Stimulated activated naive CD8-positive, alpha-beta T cell treated with anti-CD3 and anti-CD28 coated beads, Interleukin-15, amount 100 ng/mL, for 72 hours (primary cell): Measurements from ENCODE around the gene RPS8.
A peak's percentile ranks its signal among the peaks of the same experiment; 100 is the strongest.
"Not testable (repeated sequence)": the region's sequence is repeated elsewhere in the genome, so short reads cannot be mapped to it uniquely, and the experiment has no call there.

Experiments
- ATAC-seq: fragments of 150-1000 bp; cut with Tn5 transposase; 2 replicates; pipeline ENCODE4 v1.10.0; 2021; ENCODE audit warnings: mild to moderate bottlenecking, moderate library complexity
- DNase-seq, 2 donors: peaks; one replicate each; pipeline ENCODE4 v3.0.0; 2021 to 2022
- H3K27ac Mint-ChIP-seq, 2 donors: one replicate each; pipeline ENCODE4 v1.8.0; 2022; ENCODE audit warnings: mild to moderate bottlenecking in 2 of 2, mixed read lengths in 2 of 2, moderate library complexity in 2 of 2
- H3K27me3 Mint-ChIP-seq: one replicate; pipeline ENCODE4 v1.8.0; 2022; ENCODE audit warnings: mixed read lengths
- H3K4me1 Mint-ChIP-seq: one replicate; pipeline ENCODE4 v1.8.0; 2022; ENCODE audit warnings: mild to moderate bottlenecking, mixed read lengths
- H3K4me3 Mint-ChIP-seq, 2 donors: one replicate each; pipeline ENCODE4 v1.8.0; 2022; ENCODE audit warnings: mild to moderate bottlenecking in 2 of 2, mixed read lengths in 2 of 2, moderate library complexity in 1 of 2
- H3K9me3 Mint-ChIP-seq, 2 donors: one replicate each; pipeline ENCODE4 v1.8.0; 2022; ENCODE audit warnings: mixed read lengths in 2 of 2

Gene RPS8

DNA sequence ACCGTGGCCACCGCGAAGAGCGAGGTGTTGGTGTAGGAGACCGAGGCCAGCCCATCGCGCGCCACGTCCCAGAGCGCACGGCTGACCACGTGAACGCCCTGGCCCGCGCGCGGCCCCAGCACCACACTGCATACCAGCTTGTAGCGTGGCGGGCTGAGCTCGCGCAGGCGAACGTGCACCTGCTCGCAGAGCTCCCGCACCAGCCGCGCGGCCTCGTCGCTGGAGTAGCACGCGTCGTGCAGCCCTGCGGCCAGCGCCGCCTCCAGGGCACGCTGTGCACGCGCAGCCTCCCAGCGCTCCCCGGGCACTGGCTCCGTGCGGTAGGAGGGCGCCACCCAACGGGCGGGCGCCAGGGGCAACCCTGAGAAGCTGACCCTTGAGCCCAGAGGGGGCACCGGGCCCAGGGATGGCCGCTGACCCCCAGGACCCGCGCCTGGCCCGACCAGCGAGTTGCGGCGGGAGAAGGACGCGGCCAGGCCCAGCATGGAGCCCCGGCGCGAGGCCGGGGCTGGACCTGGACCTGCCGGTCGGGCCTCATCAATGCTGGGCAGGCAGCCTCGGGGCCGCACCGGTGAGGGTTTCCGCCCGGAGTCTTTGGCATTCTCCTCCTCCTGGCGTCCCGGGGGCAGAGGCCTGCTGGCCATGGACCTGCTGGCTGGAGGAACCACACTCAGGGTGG, 30.8 kb downstream of the RPS8 start:
- peak overlapping the region in 1 of 2 donors; percentile 99 for H3K27ac Mint-ChIP-seq
- H3K4me3 Mint-ChIP-seq = peak overlapping the region in 1 of 2 donors; percentile 55

DNA sequence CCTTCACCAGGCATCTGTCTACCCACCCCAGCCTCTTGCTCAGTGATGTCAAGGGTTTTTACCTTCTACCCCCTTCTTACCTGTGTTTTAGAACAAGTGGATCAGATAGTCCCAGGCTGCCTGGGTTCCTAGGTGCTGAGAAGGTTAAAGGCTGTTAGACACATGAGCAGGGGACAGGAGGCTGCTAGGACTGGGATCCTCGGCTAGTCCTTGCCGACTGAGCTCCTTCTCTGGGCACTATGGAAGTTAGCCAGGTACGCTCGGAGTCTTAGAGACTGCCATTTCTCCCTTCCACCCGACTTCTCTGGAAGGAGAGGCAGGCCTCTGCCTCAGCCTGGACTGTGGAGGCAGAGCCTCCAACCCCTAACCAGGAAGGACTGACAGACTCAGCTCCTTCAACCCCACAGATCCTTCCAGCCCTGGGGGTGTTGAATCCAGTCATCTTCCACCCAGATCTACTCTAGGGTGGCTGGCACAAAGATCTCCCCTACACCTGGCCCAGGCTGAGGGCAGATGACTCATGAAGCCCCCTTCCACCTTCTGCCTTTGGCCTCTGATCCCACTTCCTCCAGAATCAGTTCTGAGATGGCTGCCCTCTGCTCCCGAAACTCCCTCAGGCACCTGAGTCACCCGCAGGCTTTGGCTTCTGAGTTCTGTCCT, 31.5 kb downstream of the RPS8 start, which contains the start of gene DYNLT4:
Gene DYNLT4 (minus strand): TSS at position 648 of the 660 bp plus-strand sequence. CDS start 683 bp downstream, outside the sequence.
- Mint-ChIP-seq H3K4me3 (peak within 1 kb of the TSS; percentile 51 to 88), H3K27me3 (no peaks in the 10 kb centered on the region), H3K4me1 (peaks cover 94% of the 10 kb centered on the region), H3K27ac (peak within 1 kb of the TSS; percentile 98 to 99), H3K9me3 (no peaks in the 10 kb centered on the region)
- DNase-seq (no peak), ATAC-seq (peak; percentile 3)

More for the DNA sequence above, 30.8 kb downstream of the RPS8 start:
- H3K4me1 Mint-ChIP-seq = peaks cover 90% of the 10 kb centered on the region
- no peaks in the 10 kb centered on the region for H3K27me3 Mint-ChIP-seq
- no peaks in the 10 kb centered on the region for H3K9me3 Mint-ChIP-seq
- DNase-seq (no peak), ATAC-seq (no peak)

DNA sequence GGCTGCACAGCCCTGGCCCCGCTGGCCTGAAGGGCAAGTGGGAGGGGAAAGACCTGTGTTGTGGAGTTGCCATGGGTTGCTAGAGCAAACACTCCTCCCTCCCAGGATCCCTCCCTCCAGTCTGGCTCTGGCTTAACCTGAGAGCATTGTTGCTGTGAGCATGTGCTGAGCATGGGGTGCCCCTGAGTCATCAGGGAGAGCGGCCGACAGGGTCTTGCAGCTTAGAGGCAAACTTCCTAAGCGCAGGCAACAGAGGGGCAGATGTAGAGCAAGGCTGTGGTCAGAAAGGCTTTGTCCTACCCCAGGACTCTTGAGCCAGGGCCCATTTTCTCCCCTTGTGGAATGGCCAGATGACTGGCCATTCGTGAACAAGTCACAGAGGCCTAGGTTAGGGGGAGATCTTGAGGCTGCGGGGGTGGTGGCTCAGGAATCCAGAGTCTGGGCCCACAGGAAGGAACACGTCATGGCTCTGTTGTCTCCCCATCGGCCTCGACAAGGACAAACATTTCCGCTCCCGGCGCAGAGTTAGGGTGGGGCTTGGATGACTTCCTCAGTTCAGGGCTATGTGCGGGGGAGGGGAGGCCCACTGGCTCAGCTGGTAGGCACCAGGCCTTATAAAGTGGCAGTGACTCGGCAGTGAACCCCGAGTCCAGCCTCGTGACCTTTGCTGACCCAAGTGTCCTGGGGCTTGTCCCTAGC, 32.2 kb downstream of the RPS8 start:
- Mint-ChIP-seq H3K9me3 (no peaks in the 10 kb centered on the region), H3K4me3 (peak overlapping the region; percentile 51 to 88), H3K4me1 (peaks cover 94% of the 10 kb centered on the region)

DNA sequence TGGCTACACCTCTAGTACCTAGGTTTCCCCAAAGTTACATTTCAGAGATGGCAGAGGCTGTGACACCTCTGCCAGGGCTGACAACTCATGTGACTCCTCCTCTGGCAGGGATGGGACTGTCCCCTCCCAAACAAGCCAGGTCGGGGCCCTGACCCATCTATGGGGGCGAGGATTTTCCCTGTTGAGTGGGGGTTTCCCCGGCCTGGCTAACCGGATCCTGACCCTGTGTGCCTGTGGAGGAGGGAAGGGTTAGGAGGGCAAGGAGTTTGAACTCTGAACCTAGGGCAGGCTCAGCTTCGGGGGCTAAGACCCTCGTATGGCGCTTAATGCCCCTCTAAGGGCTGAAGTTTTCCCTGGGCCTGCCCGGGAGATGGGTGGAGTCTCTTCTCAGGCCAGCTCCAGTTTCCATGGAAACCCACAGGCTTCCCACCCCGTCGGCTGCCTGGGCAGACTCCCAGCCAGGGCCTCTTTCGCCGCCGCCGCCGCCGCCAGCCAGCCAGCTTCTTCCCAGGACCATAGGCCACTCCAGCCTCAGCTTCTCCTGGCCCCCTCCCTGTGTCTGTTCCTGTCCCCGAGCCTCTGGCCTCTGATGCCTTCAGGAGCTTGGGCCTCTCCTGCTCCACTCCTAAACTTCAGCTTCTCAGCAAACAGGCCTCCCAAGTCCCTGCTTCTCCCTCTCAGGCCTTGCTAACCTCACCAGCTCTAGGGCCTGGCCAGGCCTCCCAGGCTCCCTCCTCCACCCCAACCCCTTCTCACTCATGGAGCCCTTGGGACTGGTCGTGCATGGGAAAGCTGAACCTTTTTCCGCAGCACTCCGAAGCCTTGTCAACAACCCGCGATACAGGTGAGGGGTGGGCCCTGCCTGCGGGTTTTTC, 33.0 kb downstream of the RPS8 start, which contains the start of gene BTBD19:
Gene BTBD19 (plus strand): TSS at position 461 of the 875 bp plus-strand sequence. CDS start 298 bp downstream, at position 759.
- Mint-ChIP-seq H3K4me3 (peak within 1 kb of the TSS; percentile 51 to 88), H3K4me1 (peaks cover 94% of the 10 kb centered on the region), H3K9me3 (no peaks in the 10 kb centered on the region), H3K27me3 (no peaks in the 10 kb centered on the region), H3K27ac (peak within 1 kb of the TSS; percentile 98 to 99)
- ATAC-seq (peak; percentile 69), DNase-seq (peak; percentile 47 to 53)

More for the DNA sequence above, 32.2 kb downstream of the RPS8 start:
- Mint-ChIP-seq H3K27me3 (no peaks in the 10 kb centered on the region), H3K27ac (peak overlapping the region; percentile 98 to 99)
- ATAC-seq (peak; percentile 70), DNase-seq (peak; percentile 81 to 93)

DNA sequence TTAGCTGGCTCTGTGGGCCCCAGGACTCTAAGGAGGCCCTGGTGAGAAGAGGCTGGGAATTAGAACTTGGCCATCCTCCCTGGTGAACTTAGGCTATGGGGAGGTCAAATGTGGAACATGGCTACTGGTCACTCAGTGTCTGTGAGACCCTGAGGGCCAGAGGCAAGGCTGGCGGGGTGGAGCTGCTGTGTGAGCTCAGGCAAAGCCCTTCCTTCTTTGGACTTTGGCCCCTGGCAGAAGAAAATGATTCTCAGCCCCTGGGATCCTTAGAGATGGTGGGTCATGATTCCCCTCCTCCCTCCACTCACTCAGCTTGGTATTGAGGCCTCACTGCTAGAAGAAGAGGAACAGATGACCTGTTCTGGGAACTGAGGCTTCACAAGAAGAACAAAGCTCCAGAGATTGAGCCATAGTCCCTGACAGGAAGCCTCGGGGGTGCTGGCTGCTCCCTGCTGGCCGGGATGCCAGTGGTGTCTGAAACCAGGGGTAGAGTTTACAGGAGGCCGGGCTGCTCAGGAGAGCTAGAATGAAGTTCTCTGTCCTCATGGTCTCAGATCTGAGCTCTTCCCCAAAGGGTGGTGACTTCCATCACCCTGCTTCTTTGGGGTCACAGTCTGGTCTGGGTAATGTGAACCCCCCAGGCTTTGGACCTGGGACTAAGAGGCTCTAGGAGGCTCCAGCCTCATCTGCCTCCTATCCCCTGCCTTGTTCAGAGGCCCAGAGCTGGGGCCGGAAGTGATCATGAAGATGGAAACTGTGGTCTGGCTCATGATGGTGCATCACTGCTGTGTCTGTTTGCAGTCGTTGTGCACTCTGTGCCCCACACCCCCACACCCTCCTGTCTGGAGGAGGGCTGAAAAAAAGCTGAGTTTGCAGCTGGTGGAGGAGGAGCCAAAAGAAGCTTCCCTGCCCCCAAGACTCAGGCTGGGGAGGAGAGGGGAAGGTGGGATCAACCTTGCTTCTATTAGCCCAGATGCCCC, 33.9 kb downstream of the RPS8 start:
- Mint-ChIP-seq H3K4me3 (peak overlapping the region; percentile 51 to 88), H3K27ac (peak overlapping the region; percentile 98 to 99), H3K9me3 (no peaks in the 10 kb centered on the region), H3K4me1 (peaks cover 94% of the 10 kb centered on the region), H3K27me3 (no peaks in the 10 kb centered on the region)
- DNase-seq (peak; percentile 82 to 92), ATAC-seq (peak; percentile 76)

DNA sequence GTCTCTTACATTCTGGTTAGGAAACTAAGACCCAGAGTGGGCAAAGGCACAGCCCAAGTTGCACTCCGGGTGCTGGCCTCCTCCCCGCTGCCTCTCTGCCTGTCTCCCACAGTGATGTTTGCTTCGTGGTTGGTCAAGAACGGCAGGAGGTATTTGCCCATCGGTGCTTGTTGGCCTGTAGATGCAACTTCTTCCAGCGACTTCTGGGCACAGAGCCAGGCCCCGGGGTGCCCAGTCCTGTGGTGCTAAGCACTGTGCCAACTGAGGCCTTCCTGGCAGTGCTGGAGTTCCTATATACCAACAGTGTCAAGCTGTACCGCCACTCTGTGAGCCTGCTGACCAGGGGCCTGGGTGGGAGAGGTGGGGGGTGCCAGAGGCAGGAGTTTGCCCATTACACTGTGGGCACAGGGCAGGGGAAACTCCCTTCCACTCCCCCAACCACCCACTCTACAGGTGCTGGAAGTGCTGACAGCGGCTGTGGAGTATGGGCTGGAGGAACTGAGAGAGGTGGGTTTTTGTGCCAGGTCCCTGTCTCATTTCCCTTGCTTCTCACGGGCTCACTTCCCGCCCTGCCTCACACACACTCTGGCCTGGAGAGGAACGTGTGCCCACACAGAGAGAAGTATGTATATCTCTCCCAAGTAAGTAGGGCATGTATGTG, 34.9 kb downstream of the RPS8 start:
- H3K27ac Mint-ChIP-seq = peak overlapping the region in 1 of 2 donors; percentile 98
- DNase-seq (no peak), ATAC-seq (no peak)
- H3K4me3 Mint-ChIP-seq = peak overlapping the region; percentile 51 to 88
- H3K27me3 Mint-ChIP-seq = no peaks in the 10 kb centered on the region
- peaks cover 94% of the 10 kb centered on the region for H3K4me1 Mint-ChIP-seq
- H3K9me3 Mint-ChIP-seq = no peaks in the 10 kb centered on the region

DNA sequence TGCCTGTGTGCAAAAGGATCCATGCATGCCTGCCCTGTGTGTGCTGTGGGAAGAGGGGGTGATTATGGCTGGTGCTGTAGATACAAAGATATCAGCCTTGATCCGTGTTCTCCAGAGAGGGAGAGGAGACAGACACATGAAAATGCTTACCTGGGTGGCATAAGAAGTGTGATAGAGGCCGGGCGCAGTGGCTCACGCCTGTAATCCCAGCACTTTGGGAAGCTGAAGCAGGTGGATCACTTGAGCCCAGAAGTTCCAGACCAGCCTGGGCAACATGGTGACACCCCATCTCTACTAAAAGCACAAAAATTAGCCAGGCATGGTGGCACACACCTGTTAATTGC, 35.4 kb downstream of the RPS8 start:
- peak overlapping the region in 1 of 2 donors; percentile 8 for H3K27ac Mint-ChIP-seq
- not testable (repeated sequence) for ATAC-seq, DNase-seq, H3K9me3 Mint-ChIP-seq, H3K27me3 Mint-ChIP-seq
- H3K4me1 Mint-ChIP-seq = peaks cover 94% of the 10 kb centered on the region
- H3K4me3 Mint-ChIP-seq = peak overlapping the region; percentile 51 to 88

DNA sequence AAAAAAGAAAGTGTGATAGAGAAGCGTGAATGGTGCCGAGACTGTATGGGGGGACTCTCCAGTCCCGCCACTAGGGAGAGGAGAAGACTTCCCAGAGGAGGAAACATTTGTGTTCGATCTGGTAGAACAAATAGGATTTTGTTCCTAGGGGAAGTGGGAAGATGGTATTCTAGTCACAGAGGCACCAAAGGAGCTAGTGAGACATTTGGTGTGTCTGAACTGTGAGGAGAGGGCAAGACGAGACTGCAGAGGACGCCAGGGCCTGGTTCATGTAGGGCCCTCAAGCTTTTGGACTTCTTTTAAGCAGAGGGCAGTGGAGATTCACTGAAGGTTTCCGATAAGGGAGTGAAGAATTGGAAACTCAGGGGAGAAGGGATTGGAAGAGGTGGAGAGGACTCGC, 35.9 kb downstream of the RPS8 start:
- ATAC-seq (no peak), DNase-seq (no peak)
- Mint-ChIP-seq H3K27me3 (no peaks in the 10 kb centered on the region), H3K4me1 (peaks cover 93% of the 10 kb centered on the region), H3K27ac (peak overlapping the region; percentile 55 to 57), H3K9me3 (no peaks in the 10 kb centered on the region), H3K4me3 (peak overlapping the region; percentile 51 to 88)

DNA sequence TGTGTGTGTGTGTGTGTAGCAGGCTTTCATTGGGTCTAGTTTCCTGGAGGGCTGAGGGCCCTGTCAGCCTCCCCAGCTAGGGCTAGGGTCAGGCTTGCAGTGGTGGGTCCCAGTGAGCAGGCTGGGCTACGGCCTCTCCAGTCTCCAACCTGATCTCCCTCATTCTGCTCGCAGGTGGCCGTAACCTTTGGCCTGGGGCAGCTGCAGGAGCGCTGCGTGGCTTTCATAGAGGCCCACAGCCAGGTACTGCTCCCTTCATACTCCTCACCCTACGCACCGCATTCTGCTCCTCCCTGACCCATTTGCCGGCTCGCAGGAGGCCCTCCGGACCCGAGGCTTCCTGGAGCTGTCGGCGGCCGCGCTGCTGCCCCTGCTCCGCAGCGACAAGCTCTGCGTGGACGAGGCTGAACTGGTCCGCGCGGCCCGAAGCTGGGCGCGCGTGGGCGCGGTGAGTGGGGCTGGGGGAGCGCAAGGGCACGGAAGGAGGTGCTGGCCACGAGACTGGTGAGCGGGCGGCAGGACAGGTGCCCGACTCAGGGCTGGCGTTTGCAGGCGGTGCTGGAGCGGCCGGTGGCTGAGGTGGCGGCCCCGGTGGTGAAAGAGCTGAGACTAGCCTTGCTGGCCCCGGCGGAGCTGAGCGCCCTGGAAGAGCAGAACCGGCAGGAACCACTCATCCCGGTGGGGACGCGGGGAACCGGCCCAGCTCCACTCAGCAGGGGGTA, 37.6 kb downstream of the RPS8 start:
- Mint-ChIP-seq H3K27ac (peak overlapping the region in 1 of 2 donors; percentile 62), H3K27me3 (no peaks in the 10 kb centered on the region), H3K4me1 (peaks cover 85% of the 10 kb centered on the region), H3K4me3 (peak overlapping the region; percentile 87 to 95), H3K9me3 (no peaks in the 10 kb centered on the region)
- DNase-seq (no peak), ATAC-seq (no peak)

DNA sequence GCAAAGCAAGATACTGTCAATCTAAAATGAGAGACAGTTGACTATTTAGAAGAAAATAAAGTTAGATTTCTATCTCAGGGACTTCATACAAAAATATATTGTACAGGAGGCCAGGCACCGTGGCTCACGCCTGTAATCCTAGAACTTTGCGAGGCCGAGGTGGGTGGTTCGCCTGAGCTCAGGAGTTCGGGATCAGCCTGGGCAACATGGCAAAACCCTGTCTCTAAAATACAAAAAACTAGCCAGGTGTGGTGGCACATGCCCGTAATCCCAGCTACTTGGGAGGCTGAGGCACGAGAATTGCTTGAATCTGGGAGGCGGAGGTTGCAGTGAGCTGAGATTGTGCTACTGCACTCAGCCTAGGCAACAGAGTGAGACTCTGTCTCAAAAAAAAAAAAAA, 40.6 kb downstream of the RPS8 start:
- not testable (repeated sequence) for ATAC-seq, H3K27me3 Mint-ChIP-seq, H3K4me3 Mint-ChIP-seq, H3K9me3 Mint-ChIP-seq, DNase-seq
- Mint-ChIP-seq H3K27ac (peak overlapping the region in 1 of 2 donors; percentile 58), H3K4me1 (peaks cover 85% of the 10 kb centered on the region)

DNA sequence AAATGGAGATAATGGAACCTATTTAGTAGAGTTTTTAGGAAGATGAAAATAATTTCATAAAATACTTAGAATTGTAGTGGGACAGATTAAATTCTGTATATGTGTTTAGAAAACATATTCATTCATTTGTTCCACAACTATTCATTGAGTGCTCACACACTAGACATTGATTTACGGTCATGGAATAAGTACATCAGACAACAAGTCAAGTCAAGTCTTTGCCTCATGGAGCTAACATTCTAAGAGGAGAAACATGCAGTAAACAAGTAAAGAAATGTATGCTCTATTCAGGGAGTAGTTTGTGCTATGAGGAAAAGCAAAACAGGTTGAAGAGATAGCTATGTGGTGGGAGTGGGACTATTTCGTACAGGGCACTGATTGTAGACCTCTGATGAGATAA, 42.0 kb downstream of the RPS8 start:
- no peaks in the 10 kb centered on the region for H3K9me3 Mint-ChIP-seq
- H3K27ac Mint-ChIP-seq = no peak overlapping the region
- H3K4me1 Mint-ChIP-seq = peaks cover 79% of the 10 kb centered on the region
- DNase-seq (no peak), ATAC-seq (no peak)
- no peaks in the 10 kb centered on the region for H3K27me3 Mint-ChIP-seq
- peak overlapping the region in 1 of 2 donors; percentile 42 for H3K4me3 Mint-ChIP-seq

DNA sequence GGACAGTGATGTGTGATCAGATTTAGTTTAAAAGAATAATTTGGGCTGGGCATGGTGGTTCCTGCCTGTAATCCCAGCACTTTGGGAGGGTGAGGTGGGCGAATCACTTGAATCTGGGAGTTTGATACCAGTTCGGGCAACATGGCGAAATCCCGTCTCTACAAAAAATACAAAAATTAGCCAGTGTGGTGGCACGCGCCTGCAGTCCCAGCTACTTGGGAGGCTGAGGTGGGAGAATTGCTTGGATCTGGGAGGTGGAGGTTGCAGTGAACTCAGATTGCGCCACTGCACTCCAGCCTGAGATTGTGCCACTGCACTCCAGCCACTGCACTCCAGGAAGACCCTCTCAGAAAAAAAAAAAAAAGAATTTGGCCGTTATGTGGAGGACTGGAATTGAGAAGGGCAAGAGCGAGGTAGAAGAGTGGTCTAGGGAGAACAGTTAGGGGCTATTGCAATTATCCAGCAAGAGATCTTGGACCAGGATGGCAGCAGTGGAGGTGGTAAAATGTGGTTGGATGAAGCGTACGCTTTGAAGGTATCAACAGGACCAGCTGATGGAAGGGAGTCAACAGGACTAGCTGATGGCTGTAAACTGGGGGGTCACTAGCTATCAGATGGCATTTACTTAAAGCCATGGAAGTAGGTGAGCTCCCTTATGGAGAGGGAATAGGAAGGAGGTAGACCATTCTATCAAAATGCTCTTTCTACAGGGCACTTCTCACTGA, 42.6 kb downstream of the RPS8 start:
- H3K4me1 Mint-ChIP-seq = peaks cover 73% of the 10 kb centered on the region
- H3K4me3 Mint-ChIP-seq = peak overlapping the region; percentile 42 to 65
- H3K27ac Mint-ChIP-seq = peak overlapping the region in 1 of 2 donors; percentile 61
- H3K9me3 Mint-ChIP-seq = no peaks in the 10 kb centered on the region
- DNase-seq (no peak), ATAC-seq (no peak)
- H3K27me3 Mint-ChIP-seq = no peaks in the 10 kb centered on the region
